GM21786 (cell line): ENCODE measurements around the gene RNF41.

Experiments
- ATAC-seq: cut with Tn5 transposase; IDR thresholded peaks from one replicate; pipeline ENCODE4 v1.9.1; 2021; ENCODE audit not compliant: unreplicated experiment

Gene RNF41

GRCh38 chr12:56154818-56155217 lies 66.9 kb downstream of the RNF41 start:
- ATAC-seq: no peak

- no peak for ATAC-seq
Measured at GRCh38 chr12:56154246-56154771, 67.4 kb downstream of the RNF41 start.

- ATAC-seq: no peak
Measured at GRCh38 chr12:56153678-56154065, 68.0 kb downstream of the RNF41 start.

- no peak for ATAC-seq
Measured at GRCh38 chr12:56152756-56153677, 68.7 kb downstream of the RNF41 start.
